ENCODE measurements around the gene C2orf78. TPM values are rescaled to one million over a fixed set of nuclear protein-coding genes. Genes with fewer than 3 reads are reported as not detected.

C2orf78 gene
- total and polyA plus RNA-seq, 2 donors (not counting 3 experiments of a cell fraction or from before 2014, with no cell fraction given): not detected

DNA sequence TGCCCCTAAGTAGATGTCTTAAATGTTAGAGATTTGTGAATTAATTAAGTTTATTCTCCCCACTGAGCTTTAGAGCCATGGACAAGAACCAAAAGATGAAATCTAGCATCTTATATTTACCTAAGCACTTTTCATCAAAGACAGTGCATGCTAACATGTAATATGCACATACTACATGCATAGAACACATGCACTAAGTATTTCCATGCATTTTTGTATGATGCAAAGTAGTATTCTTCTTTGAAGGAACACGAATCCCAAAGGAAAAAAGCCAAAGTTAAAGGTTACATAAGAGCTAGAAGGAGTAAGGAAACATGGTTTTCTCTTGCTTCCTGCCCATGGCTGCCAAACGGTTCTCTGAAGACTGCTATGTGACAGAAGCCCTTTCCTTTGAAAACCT, 60.1 kb downstream of the C2orf78 start:
- Histone ChIP-seq H3K4me1 (ENCODE audit: control insufficient read depth, extremely low read depth, insufficient read depth, low read length) (no peaks in the 10 kb centered on the region), H3K4me2 (ENCODE audit: insufficient read depth, low read length) (no peak overlapping the region), H3K27me3 (ENCODE audit: control insufficient read depth in 2 of 2, insufficient read depth in 2 of 2, low read length in 2 of 2) (no peaks in the 10 kb centered on the region), H2AFZ (ENCODE audit: low read depth, low read length) (no peak overlapping the region), H4K20me1 (replicated peaks; ENCODE audit: control insufficient read depth, extremely low read depth, insufficient read depth, low read length) (no peaks in the 10 kb centered on the region), H3K27ac (ENCODE audit: insufficient read depth, low read depth, low read length) (no peak overlapping the region), H3K79me2 (ENCODE audit: control insufficient read depth, insufficient read depth, low read length) (no peaks in the 10 kb centered on the region), H3K4me3 (replicated peaks in 1 of 3; ENCODE audit: insufficient read depth in 1 of 3, low read depth in 1 of 3, low read length in 3 of 3) (no peak overlapping the region), H3K9ac (replicated peaks; ENCODE audit: extremely low read depth, insufficient read depth, low read length) (no peak overlapping the region), H3K9me1 (replicated peaks; ENCODE audit: control insufficient read depth, extremely low read depth, insufficient read depth, low read length) (no peaks in the 10 kb centered on the region), H3K36me3 (ENCODE audit: control insufficient read depth in 2 of 2, extremely low read depth in 1 of 2, insufficient read depth in 2 of 2, low read length in 2 of 2) (peaks cover 0 to 9% of the 10 kb centered on the region in 2 experiments), H3K9me3 (replicated peaks; ENCODE audit: control insufficient read depth, insufficient read depth, low read length) (no peaks in the 10 kb centered on the region)
- ChIA-PET CTCF (interaction anchor here (1.0 to 1.4 kb wide), 3 partner anchors 11 to 20 kb away, joined by 3 read pairs; no protein-coding TSS in a partner anchor), POLR2A (no interaction called here)
- BruUV-seq (replicated peaks): no TSS peak
- DNase-seq (ENCODE audit: low read depth, low spot score): no peak
- TF ChIP-seq POLR2AphosphoS5 (IDR thresholded peaks at IDR 0.05; ENCODE audit: insufficient read depth, low read depth, low read length) (no peak), EZH2 (IDR thresholded peaks at IDR 0.05; ENCODE audit: borderline replicate concordance, low read depth, low read length, severe bottlenecking) (no peak), JUN (IDR thresholded peaks at IDR 0.05; ENCODE audit: borderline replicate concordance, insufficient read depth, insufficient read length, low read depth) (no peak), POLR2A (IDR thresholded peaks at IDR 0.05; ENCODE audit: low read depth, low read length) (no peak), GATA2 (IDR thresholded peaks at IDR 0.05; ENCODE audit: insufficient read depth, insufficient read length, low read depth, low read length) (no peak)
- TF ChIP-seq, protein P1, sequence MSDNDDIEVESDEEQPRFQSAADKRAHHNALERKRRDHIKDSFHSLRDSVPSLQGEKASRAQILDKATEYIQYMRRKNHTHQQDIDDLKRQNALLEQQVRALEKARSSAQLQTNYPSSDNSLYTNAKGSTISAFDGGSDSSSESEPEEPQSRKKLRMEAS (IDR thresholded peaks at IDR 0.05; ENCODE audit: insufficient read depth, insufficient read length): no peak
- dilution Hi-C loops (cut with MboI; ENCODE audit: extremely low pct_ligation_motif_present, low sequenced_read_pairs) (no loop called here), intact Hi-C loops (cut with micrococcal nuclease) (no loop called here)
- FAIRE-seq: no peak

DNA sequence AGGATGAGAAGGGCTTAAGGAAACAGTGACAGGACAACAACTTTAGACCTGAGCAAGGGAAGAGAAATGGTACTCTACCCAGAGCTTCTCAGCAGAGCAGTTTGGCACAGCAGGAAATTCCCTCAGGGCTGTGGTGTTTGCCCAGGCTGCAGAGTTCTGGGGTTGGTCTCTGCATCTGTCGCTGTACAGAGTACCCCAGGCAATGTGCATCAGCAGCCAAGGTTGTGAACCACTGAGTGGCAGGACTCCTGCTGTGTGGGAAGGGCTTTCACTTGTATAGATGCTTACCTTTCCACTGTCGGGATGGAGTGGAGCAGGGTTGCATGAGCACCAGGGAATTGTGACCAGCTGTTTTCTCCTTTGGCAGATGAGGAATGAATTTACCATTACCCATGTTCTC, 66.0 kb downstream of the C2orf78 start:
- no TSS peak for BruUV-seq (replicated peaks)
- POLR2A ChIA-PET: no interaction called here
- Histone ChIP-seq H2AFZ (ENCODE audit: low read depth, low read length) (no peak overlapping the region), H3K27ac (ENCODE audit: insufficient read depth, low read depth, low read length) (no peak overlapping the region), H3K27me3 (ENCODE audit: control insufficient read depth in 2 of 2, insufficient read depth in 2 of 2, low read length in 2 of 2) (no peaks in the 10 kb centered on the region), H3K9ac (replicated peaks; ENCODE audit: extremely low read depth, insufficient read depth, low read length) (no peak overlapping the region), H3K9me1 (replicated peaks; ENCODE audit: control insufficient read depth, extremely low read depth, insufficient read depth, low read length) (no peaks in the 10 kb centered on the region), H3K4me2 (ENCODE audit: insufficient read depth, low read length) (no peak overlapping the region), H3K4me1 (ENCODE audit: control insufficient read depth, extremely low read depth, insufficient read depth, low read length) (peaks cover 9% of the 10 kb centered on the region), H3K79me2 (ENCODE audit: control insufficient read depth, insufficient read depth, low read length) (no peaks in the 10 kb centered on the region), H3K36me3 (ENCODE audit: control insufficient read depth in 2 of 2, extremely low read depth in 1 of 2, insufficient read depth in 2 of 2, low read length in 2 of 2) (peaks cover 0 to 16% of the 10 kb centered on the region in 2 experiments), H3K9me3 (replicated peaks; ENCODE audit: control insufficient read depth, insufficient read depth, low read length) (no peaks in the 10 kb centered on the region), H3K4me3 (replicated peaks in 1 of 3; ENCODE audit: insufficient read depth in 1 of 3, low read depth in 1 of 3, low read length in 3 of 3) (no peak overlapping the region), H4K20me1 (replicated peaks; ENCODE audit: control insufficient read depth, extremely low read depth, insufficient read depth, low read length) (no peaks in the 10 kb centered on the region)
- DNase-seq (ENCODE audit: low read depth, low spot score): no peak
- intact Hi-C loops (cut with micrococcal nuclease) (no loop called here), dilution Hi-C loops (cut with MboI; ENCODE audit: extremely low pct_ligation_motif_present, low sequenced_read_pairs) (no loop called here)
- CTCF ChIA-PET: no interaction called here
- TF ChIP-seq, protein P2, sequence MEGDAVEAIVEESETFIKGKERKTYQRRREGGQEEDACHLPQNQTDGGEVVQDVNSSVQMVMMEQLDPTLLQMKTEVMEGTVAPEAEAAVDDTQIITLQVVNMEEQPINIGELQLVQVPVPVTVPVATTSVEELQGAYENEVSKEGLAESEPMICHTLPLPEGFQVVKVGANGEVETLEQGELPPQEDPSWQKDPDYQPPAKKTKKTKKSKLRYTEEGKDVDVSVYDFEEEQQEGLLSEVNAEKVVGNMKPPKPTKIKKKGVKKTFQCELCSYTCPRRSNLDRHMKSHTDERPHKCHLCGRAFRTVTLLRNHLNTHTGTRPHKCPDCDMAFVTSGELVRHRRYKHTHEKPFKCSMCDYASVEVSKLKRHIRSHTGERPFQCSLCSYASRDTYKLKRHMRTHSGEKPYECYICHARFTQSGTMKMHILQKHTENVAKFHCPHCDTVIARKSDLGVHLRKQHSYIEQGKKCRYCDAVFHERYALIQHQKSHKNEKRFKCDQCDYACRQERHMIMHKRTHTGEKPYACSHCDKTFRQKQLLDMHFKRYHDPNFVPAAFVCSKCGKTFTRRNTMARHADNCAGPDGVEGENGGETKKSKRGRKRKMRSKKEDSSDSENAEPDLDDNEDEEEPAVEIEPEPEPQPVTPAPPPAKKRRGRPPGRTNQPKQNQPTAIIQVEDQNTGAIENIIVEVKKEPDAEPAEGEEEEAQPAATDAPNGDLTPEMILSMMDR (IDR thresholded peaks at IDR 0.05; ENCODE audit: extremely low read depth in 1 of 2, insufficient read depth in 1 of 2, low read depth in 1 of 2, low read length in 2 of 2): no peak
- TF ChIP-seq POLR2A (IDR thresholded peaks at IDR 0.05; ENCODE audit: low read depth, low read length) (no peak), POLR2AphosphoS5 (IDR thresholded peaks at IDR 0.05; ENCODE audit: insufficient read depth, low read depth, low read length) (no peak), EZH2 (IDR thresholded peaks at IDR 0.05; ENCODE audit: borderline replicate concordance, low read depth, low read length, severe bottlenecking) (no peak), MYC (IDR thresholded peaks at IDR 0.05; ENCODE audit: low read depth, low read length) (no peak), FOS (IDR thresholded peaks at IDR 0.05; ENCODE audit: borderline replicate concordance, insufficient read depth, low read length) (no peak), JUN (IDR thresholded peaks at IDR 0.05; ENCODE audit: borderline replicate concordance, insufficient read depth, insufficient read length, low read depth) (no peak)
- TF ChIP-seq, protein P1 (IDR thresholded peaks at IDR 0.05; ENCODE audit: insufficient read depth, insufficient read length): no peak
- FAIRE-seq: no peak
